Ramos (cell line): ENCODE results near the gene HS3ST3A1.

Source experiments
- in situ Hi-C: fragments of 300-500 bp; cut with MboI; formaldehyde crosslinking; loops from one replicate; pipeline ENCODE4 v1.14.3; 2022; ENCODE audit warnings: low sequenced_read_pairs; ENCODE audit not compliant: unreplicated experiment

Gene HS3ST3A1

GRCh38 chr17:13601776-13602551 lies at the start of gene HS3ST3A1:
HS3ST3A1 (minus strand) TSS chr17:13601929; CDS start chr17:13601129, 800 bp downstream.
- in situ Hi-C loops, result no loop called here

GRCh38 chr17:13650096-13650675 lies 48.5 kb upstream of the HS3ST3A1 start:
- in situ Hi-C loops, result no loop called here

GRCh38 chr17:13647543-13648021 lies 45.9 kb upstream of the HS3ST3A1 start:
- in situ Hi-C loops, result no loop called here

- in situ Hi-C loops, result no loop called here
Measured at GRCh38 chr17:13646969-13647542, 45.3 kb upstream of the HS3ST3A1 start.

- in situ Hi-C loops, result no loop called here
Measured at GRCh38 chr17:13646411-13646810, 44.7 kb upstream of the HS3ST3A1 start.

GRCh38 chr17:13643180-13643579 lies 41.5 kb upstream of the HS3ST3A1 start:
- in situ Hi-C loops, result no loop called here

GRCh38 chr17:13642188-13642587 lies 40.5 kb upstream of the HS3ST3A1 start:
- in situ Hi-C loops, result no loop called here

GRCh38 chr17:13640551-13640950 lies 38.8 kb upstream of the HS3ST3A1 start:
- in situ Hi-C loops, result no loop called here

GRCh38 chr17:13638855-13639458 lies 37.2 kb upstream of the HS3ST3A1 start:
- in situ Hi-C loops, result no loop called here

- in situ Hi-C loops, result no loop called here
Measured at GRCh38 chr17:13636951-13637350, 35.2 kb upstream of the HS3ST3A1 start.

- in situ Hi-C loops, result no loop called here
Measured at GRCh38 chr17:13635951-13636350, 34.2 kb upstream of the HS3ST3A1 start.

- in situ Hi-C loops, result no loop called here
Measured at GRCh38 chr17:13634021-13634420, 32.3 kb upstream of the HS3ST3A1 start.

- in situ Hi-C loops, result no loop called here
Measured at GRCh38 chr17:13631529-13631928, 29.8 kb upstream of the HS3ST3A1 start.

- in situ Hi-C loops, result no loop called here
Measured at GRCh38 chr17:13626703-13627102, 25.0 kb upstream of the HS3ST3A1 start.

GRCh38 chr17:13619462-13619861 lies 17.7 kb upstream of the HS3ST3A1 start:
- in situ Hi-C loops, result no loop called here

- in situ Hi-C loops, result no loop called here
Measured at GRCh38 chr17:13616031-13616430, 14.3 kb upstream of the HS3ST3A1 start.

- in situ Hi-C loops, result no loop called here
Measured at GRCh38 chr17:13609941-13610340, 8.2 kb upstream of the HS3ST3A1 start.

- in situ Hi-C loops, result no loop called here
Measured at GRCh38 chr17:13601322-13601775, 380 bp downstream of the HS3ST3A1 start.

- in situ Hi-C loops, result no loop called here
Measured at GRCh38 chr17:13600475-13601321, 1.0 kb downstream of the HS3ST3A1 start.

- in situ Hi-C loops, result loop anchor here (10.0 to 25.0 kb wide), 2 partner anchors 712 to 1325 kb away; partner anchors contain the start of gene HS3ST3B1
Measured at GRCh38 chr17:13599864-13600263, 1.9 kb downstream of the HS3ST3A1 start.
